Liver (tissue), 9 donors: ENCODE measurements around the gene DHRS12. TPM values are rescaled to one million over a fixed set of nuclear protein-coding genes. Genes with fewer than 3 reads are reported as not detected.

Source experiments
- DNase-seq: peaks from one replicate; pipeline ENCODE4 v3.0.0-alpha.2; 2017; ENCODE audit warnings: low spot score
- H3K27ac ChIP-seq, 2 donors: one replicate each; pipeline ENCODE4 v1.7.0; 2013; ENCODE audit warnings: inconsistent platforms in 2 of 2, low read length in 2 of 2, control low read depth in 1 of 2, low read depth in 1 of 2, mild to moderate bottlenecking in 1 of 2
- H3K27me3 ChIP-seq, 4 donors: one replicate each; pipeline versions ENCODE4 v1.6.1 to v1.7.0; 2013; ENCODE audit warnings: low read length in 3 of 4, inconsistent platforms in 1 of 4, mild to moderate bottlenecking in 1 of 4, moderate library complexity in 1 of 4; ENCODE audit not compliant: control insufficient read depth in 4 of 4, insufficient read depth in 4 of 4
- H3K36me3 ChIP-seq, 4 donors: one replicate each; pipeline versions ENCODE4 v1.6.1 to v1.7.0; 2013; ENCODE audit warnings: low read length in 3 of 4, mild to moderate bottlenecking in 3 of 4, low read depth in 1 of 4, moderate library complexity in 1 of 4; ENCODE audit not compliant: control insufficient read depth in 4 of 4, insufficient read depth in 3 of 4
- H3K4me1 ChIP-seq, 4 donors: one replicate each; pipeline versions ENCODE4 v1.6.1 to v1.7.0; 2013; ENCODE audit warnings: low read length in 3 of 4, mild to moderate bottlenecking in 3 of 4, moderate library complexity in 1 of 4; ENCODE audit not compliant: control insufficient read depth in 4 of 4, insufficient read depth in 4 of 4
- H3K4me3 ChIP-seq, 3 donors: one replicate each; pipeline versions ENCODE4 v1.6.1 to v1.7.0; 2013; ENCODE audit warnings: low read length in 3 of 3, control low read depth in 1 of 3, low read depth in 1 of 3, mild to moderate bottlenecking in 1 of 3
- H3K9ac ChIP-seq, 2 donors: one replicate each; pipeline ENCODE4 v1.7.0; 2013; ENCODE audit warnings: low read length in 2 of 2, mild to moderate bottlenecking in 2 of 2, moderate library complexity in 2 of 2, control low read depth in 1 of 2, low read depth in 1 of 2
- H3K9me3 ChIP-seq, 4 donors: one replicate each; pipeline versions ENCODE4 v1.6.1 to v1.7.0; 2013; ENCODE audit warnings: low read length in 3 of 4; ENCODE audit not compliant: control insufficient read depth in 4 of 4
- EGR1 ChIP-seq, 2 donors: IDR thresholded peaks; 2 replicates each; pipeline ENCODE4 v1.6.1; 2016 to 2018; ENCODE audit warnings: antibody characterized with exemption in 2 of 2, low read depth in 2 of 2
- FOXA1 ChIP-seq: IDR thresholded peaks from 2 replicates; pipeline ENCODE4 v1.6.1; 2016; ENCODE audit warnings: antibody characterized with exemption
- FOXA2 ChIP-seq: IDR thresholded peaks from 2 replicates; pipeline ENCODE4 v1.6.1; 2016; ENCODE audit warnings: antibody characterized with exemption
- GABPA ChIP-seq, 2 donors: IDR thresholded peaks in 1 of 2; conservative IDR thresholded peaks in 1 of 2; 2 replicates each; pipeline ENCODE4 v1.6.1; 2016; ENCODE audit warnings: antibody characterized with exemption in 2 of 2, mild to moderate bottlenecking in 1 of 2, moderate library complexity in 1 of 2
- HNF4G ChIP-seq: IDR thresholded peaks from 2 replicates; pipeline ENCODE4 v1.6.1; 2016; ENCODE audit warnings: antibody characterized with exemption
- JUND ChIP-seq, 2 donors: IDR thresholded peaks; 2 replicates each; pipeline ENCODE4 v1.6.1; 2016; ENCODE audit warnings: antibody characterized with exemption in 2 of 2
- MAX ChIP-seq: IDR thresholded peaks from 2 replicates; pipeline ENCODE4 v1.6.1; 2016; ENCODE audit warnings: antibody characterized with exemption
- NR2F2 ChIP-seq: IDR thresholded peaks from 2 replicates; pipeline ENCODE4 v1.6.1; 2016; ENCODE audit warnings: antibody characterized with exemption
- RAD21 ChIP-seq, 2 donors: IDR thresholded peaks; 2 replicates each; pipeline ENCODE4 v1.6.1; 2016; ENCODE audit warnings: antibody characterized with exemption in 2 of 2, mild to moderate bottlenecking in 2 of 2
- RXRA ChIP-seq, 2 donors: IDR thresholded peaks; 2 replicates each; pipeline ENCODE4 v1.6.1; 2017 to 2018; ENCODE audit warnings: antibody characterized with exemption in 2 of 2, mild to moderate bottlenecking in 1 of 2
- SP1 ChIP-seq: IDR thresholded peaks from 2 replicates; pipeline ENCODE4 v1.6.1; 2018; ENCODE audit warnings: antibody characterized with exemption, mild to moderate bottlenecking
- TAF1 ChIP-seq: conservative IDR thresholded peaks from 2 replicates; pipeline ENCODE4 v1.6.1; 2016; ENCODE audit warnings: antibody characterized with exemption, mild to moderate bottlenecking
- YY1 ChIP-seq: IDR thresholded peaks from 2 replicates; pipeline ENCODE4 v1.6.1; 2016; ENCODE audit warnings: antibody characterized with exemption, mild to moderate bottlenecking
- WGBS: extraction: QIAGEN DNeasy Blood & Tissue Kit; methylation state at CpG from one replicate; pipeline ENCODE4 v1.1.7; 2013; 5-methylcytosine and 5-hydroxymethylcytosine counted together
- polyA plus RNA-seq, 2 donors: library from polyadenylated mRNA; stranded (reverse) in 1 of 2; unstranded in 1 of 2; fragments of 200-250 nt in 1 of 2; fragments of >200 nt in 1 of 2; fragmentation: Nextera tagmentation in 1 of 2; extraction: Ambion mirVana in 1 of 2; gene quantifications; one replicate each; pipeline versions ENCODE4 v1.2.1 to v1.2.3, GENCODE V29; 2013 to 2015
- total RNA-seq, 2 donors: library from RNA; depleted of rRNA; stranded (reverse); fragments of >200 nt; gene quantifications; one replicate each; pipeline ENCODE4 v1.2.3, GENCODE V29; 2014
- TF ChIP-seq, protein P1 (sequence below): IDR thresholded peaks from 2 replicates; pipeline ENCODE4 v1.6.1; 2016; ENCODE audit warnings: antibody characterized with exemption, mild to moderate bottlenecking
- TF ChIP-seq, protein P2 (sequence below): fragments of 150-350 bp; IDR thresholded peaks from 2 replicates; pipeline ENCODE4 v1.5.1; 2017; ENCODE audit warnings: improper control_type of control experiment, low read depth, low read length; ENCODE audit not compliant: missing input control
- TF ChIP-seq, protein P3 (sequence below): IDR thresholded peaks from 2 replicates; pipeline ENCODE4 v1.6.1; 2016; ENCODE audit warnings: antibody characterized with exemption
- donor health status: healthy.
- donor health status: healthy.
- donor health status: healthy.
- donor health status: healthy.
- donor health status: healthy.

Gene DHRS12
- total and polyA plus RNA-seq, 4 donors: 6.5 to 15.5 (median 9.3) TPM

DNA sequence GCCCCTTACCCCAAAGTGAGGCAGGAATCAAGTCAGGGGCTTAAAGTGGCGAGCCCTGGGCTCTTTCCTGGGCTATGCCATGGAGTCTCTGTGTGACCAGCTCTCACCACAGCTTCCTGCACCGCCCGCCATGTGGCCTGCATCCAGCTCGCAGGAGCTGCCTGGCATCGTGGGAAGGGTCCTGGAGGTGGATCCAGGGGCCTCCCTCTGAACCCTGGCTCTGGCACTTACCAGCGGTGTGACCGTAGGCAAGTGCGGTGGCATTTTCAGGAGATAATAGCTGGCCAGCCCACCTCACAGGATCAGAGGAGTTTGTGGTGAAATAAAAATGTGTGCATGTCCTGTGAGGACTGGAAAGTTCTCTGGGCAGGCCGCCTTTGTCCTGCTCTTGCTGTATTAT is 26.0 kb downstream of the DHRS12 start:
- no peak for DNase-seq
- Histone ChIP-seq H3K9me3 (no peaks in the 10 kb centered on the region), H3K9ac (no peak overlapping the region), H3K4me1 (peaks cover 0 to 9% (median 4%) of the 10 kb centered on the region in 4 donors), H3K27me3 (no peaks in the 10 kb centered on the region), H3K4me3 (no peak overlapping the region), H3K27ac (no peak overlapping the region), H3K36me3 (no peaks in the 10 kb centered on the region)
- TF ChIP-seq GABPA (IDR thresholded peaks at IDR 0.05 in 1 of 2, conservative IDR thresholded peaks at IDR 0.05 in 1 of 2): no peak
- no peak for TF ChIP-seq YY1
- no peak for TF ChIP-seq JUND (IDR thresholded peaks at IDR 0.05)
- no peak for TF ChIP-seq EGR1 (IDR thresholded peaks at IDR 0.05; ENCODE audit: low read depth in 2 of 2)
- TF ChIP-seq MAX: no peak
- TF ChIP-seq RXRA (IDR thresholded peaks at IDR 0.05): no peak
- no peak for TF ChIP-seq NR2F2
- WGBS: 89% methylated on average over 9 of the region's 9 CpGs

DNA sequence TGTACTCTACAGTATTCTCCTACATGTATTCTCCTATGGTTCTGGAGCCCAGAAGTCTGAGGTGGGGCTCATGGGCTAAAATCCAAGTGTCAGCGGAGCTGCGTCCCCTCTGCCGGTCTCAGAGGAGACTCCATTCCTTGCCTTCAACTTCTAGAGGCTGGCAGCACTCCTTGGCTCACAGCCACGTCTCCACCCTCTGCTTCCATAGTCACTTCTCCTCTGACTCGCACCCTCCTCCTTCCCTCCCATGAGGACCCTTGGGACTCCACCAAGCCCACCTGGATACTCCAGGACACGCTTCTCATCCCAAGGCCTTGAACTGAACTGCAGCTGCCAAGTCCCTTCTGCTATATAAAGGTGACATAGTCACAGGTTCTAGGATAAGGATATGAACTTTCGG is 27.8 kb downstream of the DHRS12 start:
- H3K27me3 ChIP-seq: no peaks in the 10 kb centered on the region
- no peak for TF ChIP-seq HNF4G
- TF ChIP-seq TAF1: no peak
- TF ChIP-seq, protein P1, sequence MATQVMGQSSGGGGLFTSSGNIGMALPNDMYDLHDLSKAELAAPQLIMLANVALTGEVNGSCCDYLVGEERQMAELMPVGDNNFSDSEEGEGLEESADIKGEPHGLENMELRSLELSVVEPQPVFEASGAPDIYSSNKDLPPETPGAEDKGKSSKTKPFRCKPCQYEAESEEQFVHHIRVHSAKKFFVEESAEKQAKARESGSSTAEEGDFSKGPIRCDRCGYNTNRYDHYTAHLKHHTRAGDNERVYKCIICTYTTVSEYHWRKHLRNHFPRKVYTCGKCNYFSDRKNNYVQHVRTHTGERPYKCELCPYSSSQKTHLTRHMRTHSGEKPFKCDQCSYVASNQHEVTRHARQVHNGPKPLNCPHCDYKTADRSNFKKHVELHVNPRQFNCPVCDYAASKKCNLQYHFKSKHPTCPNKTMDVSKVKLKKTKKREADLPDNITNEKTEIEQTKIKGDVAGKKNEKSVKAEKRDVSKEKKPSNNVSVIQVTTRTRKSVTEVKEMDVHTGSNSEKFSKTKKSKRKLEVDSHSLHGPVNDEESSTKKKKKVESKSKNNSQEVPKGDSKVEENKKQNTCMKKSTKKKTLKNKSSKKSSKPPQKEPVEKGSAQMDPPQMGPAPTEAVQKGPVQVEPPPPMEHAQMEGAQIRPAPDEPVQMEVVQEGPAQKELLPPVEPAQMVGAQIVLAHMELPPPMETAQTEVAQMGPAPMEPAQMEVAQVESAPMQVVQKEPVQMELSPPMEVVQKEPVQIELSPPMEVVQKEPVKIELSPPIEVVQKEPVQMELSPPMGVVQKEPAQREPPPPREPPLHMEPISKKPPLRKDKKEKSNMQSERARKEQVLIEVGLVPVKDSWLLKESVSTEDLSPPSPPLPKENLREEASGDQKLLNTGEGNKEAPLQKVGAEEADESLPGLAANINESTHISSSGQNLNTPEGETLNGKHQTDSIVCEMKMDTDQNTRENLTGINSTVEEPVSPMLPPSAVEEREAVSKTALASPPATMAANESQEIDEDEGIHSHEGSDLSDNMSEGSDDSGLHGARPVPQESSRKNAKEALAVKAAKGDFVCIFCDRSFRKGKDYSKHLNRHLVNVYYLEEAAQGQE: no peak
- no peak for TF ChIP-seq FOXA2
- H3K4me1 ChIP-seq: no peaks in the 10 kb centered on the region
- no peaks in the 10 kb centered on the region for H3K36me3 ChIP-seq
- H3K27ac ChIP-seq: no peak overlapping the region
- no peak for DNase-seq
- 97% methylated on average over 7 of the region's 7 CpGs for WGBS
- no peak overlapping the region for H3K9ac ChIP-seq
- no peak overlapping the region for H3K4me3 ChIP-seq
- no peaks in the 10 kb centered on the region for H3K9me3 ChIP-seq

DNA sequence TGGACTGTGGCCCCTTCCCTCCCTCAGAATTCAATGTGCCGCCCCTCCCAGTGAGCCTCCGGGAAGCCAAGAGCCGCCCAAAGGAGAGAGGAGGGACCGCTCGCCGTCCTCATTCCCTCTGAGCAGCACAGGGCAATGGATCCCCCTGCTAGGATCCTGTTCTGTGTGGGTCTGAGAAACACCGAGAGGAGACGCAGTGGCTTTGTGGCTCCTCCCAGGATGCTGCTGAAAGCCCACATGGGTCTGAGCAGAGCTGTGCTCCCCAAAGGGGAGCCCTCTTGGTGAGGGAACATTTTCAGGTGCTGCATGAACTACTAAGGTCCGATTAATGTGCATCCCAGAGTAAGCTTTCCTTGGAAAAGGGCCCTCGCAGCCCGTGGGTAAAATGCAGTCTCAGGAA is 30.4 kb downstream of the DHRS12 start:
- WGBS: 95% methylated on average over 11 of the region's 11 CpGs
- Histone ChIP-seq H3K27me3 (no peaks in the 10 kb centered on the region), H3K4me1 (no peaks in the 10 kb centered on the region), H3K27ac (no peak overlapping the region), H3K9ac (no peak overlapping the region), H3K4me3 (no peak overlapping the region), H3K9me3 (no peaks in the 10 kb centered on the region), H3K36me3 (peaks cover 0 to 2% (median under 1%) of the 10 kb centered on the region in 4 donors)
- DNase-seq: no peak
- TF ChIP-seq, protein P2, sequence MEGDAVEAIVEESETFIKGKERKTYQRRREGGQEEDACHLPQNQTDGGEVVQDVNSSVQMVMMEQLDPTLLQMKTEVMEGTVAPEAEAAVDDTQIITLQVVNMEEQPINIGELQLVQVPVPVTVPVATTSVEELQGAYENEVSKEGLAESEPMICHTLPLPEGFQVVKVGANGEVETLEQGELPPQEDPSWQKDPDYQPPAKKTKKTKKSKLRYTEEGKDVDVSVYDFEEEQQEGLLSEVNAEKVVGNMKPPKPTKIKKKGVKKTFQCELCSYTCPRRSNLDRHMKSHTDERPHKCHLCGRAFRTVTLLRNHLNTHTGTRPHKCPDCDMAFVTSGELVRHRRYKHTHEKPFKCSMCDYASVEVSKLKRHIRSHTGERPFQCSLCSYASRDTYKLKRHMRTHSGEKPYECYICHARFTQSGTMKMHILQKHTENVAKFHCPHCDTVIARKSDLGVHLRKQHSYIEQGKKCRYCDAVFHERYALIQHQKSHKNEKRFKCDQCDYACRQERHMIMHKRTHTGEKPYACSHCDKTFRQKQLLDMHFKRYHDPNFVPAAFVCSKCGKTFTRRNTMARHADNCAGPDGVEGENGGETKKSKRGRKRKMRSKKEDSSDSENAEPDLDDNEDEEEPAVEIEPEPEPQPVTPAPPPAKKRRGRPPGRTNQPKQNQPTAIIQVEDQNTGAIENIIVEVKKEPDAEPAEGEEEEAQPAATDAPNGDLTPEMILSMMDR: no peak
- no peak for TF ChIP-seq TAF1
- no peak for TF ChIP-seq NR2F2
- TF ChIP-seq YY1: no peak
- TF ChIP-seq, protein P3, sequence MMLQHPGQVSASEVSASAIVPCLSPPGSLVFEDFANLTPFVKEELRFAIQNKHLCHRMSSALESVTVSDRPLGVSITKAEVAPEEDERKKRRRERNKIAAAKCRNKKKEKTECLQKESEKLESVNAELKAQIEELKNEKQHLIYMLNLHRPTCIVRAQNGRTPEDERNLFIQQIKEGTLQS: no peak
- TF ChIP-seq RXRA (IDR thresholded peaks at IDR 0.05): no peak
- no peak for TF ChIP-seq HNF4G
- TF ChIP-seq, protein P1: no peak
- no peak for TF ChIP-seq SP1
- TF ChIP-seq JUND (IDR thresholded peaks at IDR 0.05): no peak
- no peak for TF ChIP-seq FOXA2
- no peak for TF ChIP-seq RAD21 (IDR thresholded peaks at IDR 0.05)
- TF ChIP-seq EGR1 (IDR thresholded peaks at IDR 0.05; ENCODE audit: low read depth in 2 of 2): no peak
- TF ChIP-seq FOXA1: no peak
